Measurements from ENCODE around the gene CRTC3. TPM values are rescaled to one million over a fixed set of nuclear protein-coding genes. Genes with fewer than 3 reads are reported as not detected.
A peak's percentile ranks its signal among the peaks of the same experiment; 100 is the strongest.
"Not testable (repeated sequence)": the region's sequence is repeated elsewhere in the genome, so short reads cannot be mapped to it uniquely, and the experiment has no call there.

Gene CRTC3
- total RNA-seq, 1 experiment from 2014 or later: 3.9 TPM

DNA sequence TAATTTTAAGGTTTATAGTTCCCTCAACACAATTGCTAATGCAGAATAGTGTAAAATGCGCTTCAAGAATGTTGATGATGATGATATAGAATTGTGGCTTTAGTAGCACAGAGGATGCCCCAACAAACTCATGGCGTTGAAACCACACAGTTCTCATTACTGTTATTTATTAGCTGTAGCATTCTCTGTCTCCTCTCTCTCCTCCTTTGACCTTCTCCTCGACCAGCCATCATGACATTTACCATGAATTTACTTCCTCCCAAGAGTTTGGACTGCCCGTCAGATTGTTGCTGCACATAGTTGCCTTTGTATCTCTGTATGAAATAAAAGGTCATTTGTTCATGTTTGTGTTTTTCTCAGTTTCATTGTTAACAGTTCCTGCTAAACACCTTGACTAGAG is 27.8 kb upstream of the CRTC3 start:
- H3K56ac ChIP-seq (ENCODE audit: insufficient read length, low read depth, low read length): no peak overlapping the region
- H2BK5ac ChIP-seq (ENCODE audit: insufficient read length, low read length): no peak overlapping the region
- H3K79me1 ChIP-seq (ENCODE audit: insufficient read depth, low read depth, low read length, poor library complexity, severe bottlenecking): no peaks in the 10 kb centered on the region
- no peak overlapping the region for H3K14ac ChIP-seq (ENCODE audit: insufficient read depth, low read length)
- no peak overlapping the region for H2AK5ac ChIP-seq (ENCODE audit: insufficient read length, low read length)
- H2BK120ac ChIP-seq (ENCODE audit: low read depth, low read length, poor library complexity, severe bottlenecking): no peak overlapping the region
- H2BK15ac ChIP-seq (ENCODE audit: low read depth, low read length): no peak overlapping the region
- no peak overlapping the region for H3K4ac ChIP-seq (ENCODE audit: low read depth, low read length)
- H3K18ac ChIP-seq (ENCODE audit: insufficient read length, low read depth, low read length): no peak overlapping the region
- no peaks in the 10 kb centered on the region for H4K20me1 ChIP-seq (ENCODE audit: control insufficient read depth, insufficient read depth, insufficient read length)
- Mint-ChIP-seq H3K9me3 (no peaks in the 10 kb centered on the region), H3K4me3 (no peak overlapping the region), H3K27me3 (ENCODE audit: low read depth) (no peaks in the 10 kb centered on the region), H3K27ac (peak overlapping the region in 1 of 3 experiments; percentile 12; a peak in 2 of 7 replicates), H3K36me3 (ENCODE audit: insufficient read depth in 1 of 3, low read depth in 3 of 3) (peaks cover 6 to 31% (median 22%) of the 10 kb centered on the region in 3 experiments; a peak in 6 of 7 replicates), H3K4me1 (no peaks in the 10 kb centered on the region)
- no peak overlapping the region for H3K27ac ChIP-seq (ENCODE audit: insufficient read length, low read depth, low read length)
- H4K5ac ChIP-seq (ENCODE audit: insufficient read length, low read depth, low read length): no peak overlapping the region
- no peak overlapping the region for H4K8ac ChIP-seq (replicated peaks; ENCODE audit: insufficient read length, low read depth, low read length)
- no peaks in the 10 kb centered on the region for H3K27me3 ChIP-seq (ENCODE audit: insufficient read depth, low read length)
- WGBS (ENCODE audit: extremely low coverage, insufficient read length, low lambda C conversion rate): no CpG with 5 or more reads among the region's 4 CpGs
- no peak overlapping the region for H3K23ac ChIP-seq (ENCODE audit: insufficient read length, low read depth, low read length)
- H3K9ac ChIP-seq (ENCODE audit: extremely low read depth, insufficient read length, low read length): no peak overlapping the region
- no peak for DNase-seq
- H3K4me1 ChIP-seq (ENCODE audit: insufficient read depth, low read length): no peaks in the 10 kb centered on the region
- TF ChIP-seq CTCF (conservative IDR thresholded peaks at IDR 0.05): no peak
- no peak overlapping the region for H2BK20ac ChIP-seq (ENCODE audit: low read depth, low read length, poor library complexity, severe bottlenecking)
- H3K4me2 ChIP-seq (ENCODE audit: insufficient read depth, insufficient read length, low read length): no peak overlapping the region
- H3T11ph ChIP-seq (ENCODE audit: low read length): no peak overlapping the region
- no peaks in the 10 kb centered on the region for H3K79me2 ChIP-seq (ENCODE audit: insufficient read depth, low read length)
- no peaks in the 10 kb centered on the region for H3K23me2 ChIP-seq (ENCODE audit: insufficient read length, low read depth, low read length, poor library complexity, severe bottlenecking)
- no peak overlapping the region for H4K91ac ChIP-seq (ENCODE audit: insufficient read length, low read depth, low read length)
- H3K9me3 ChIP-seq (ENCODE audit: control insufficient read depth, low read depth, low read length): no peaks in the 10 kb centered on the region
- H2BK12ac ChIP-seq (ENCODE audit: insufficient read length, low read depth, low read length): no peak overlapping the region
- H2AFZ ChIP-seq (ENCODE audit: low read length): no peak overlapping the region

GRCh38 chr15:90510781-90511180 is 18.9 kb upstream of the CRTC3 start:
- not testable (repeated sequence) for H3K79me2 ChIP-seq (ENCODE audit: insufficient read depth, low read length); H3K23me2 ChIP-seq (ENCODE audit: insufficient read length, low read depth, low read length, poor library complexity, severe bottlenecking); H3K4me1 Mint-ChIP-seq; H3K27me3 ChIP-seq (ENCODE audit: insufficient read depth, low read length); H4K5ac ChIP-seq (ENCODE audit: insufficient read length, low read depth, low read length); H2BK120ac ChIP-seq (ENCODE audit: low read depth, low read length, poor library complexity, severe bottlenecking); H2BK20ac ChIP-seq (ENCODE audit: low read depth, low read length, poor library complexity, severe bottlenecking); H3K23ac ChIP-seq (ENCODE audit: insufficient read length, low read depth, low read length); DNase-seq; H3K9me3 ChIP-seq (ENCODE audit: control insufficient read depth, low read depth, low read length); H3K14ac ChIP-seq (ENCODE audit: insufficient read depth, low read length); H3K27ac Mint-ChIP-seq; H2AFZ ChIP-seq (ENCODE audit: low read length); H3K4ac ChIP-seq (ENCODE audit: low read depth, low read length); H3K4me1 ChIP-seq (ENCODE audit: insufficient read depth, low read length); H3K4me2 ChIP-seq (ENCODE audit: insufficient read depth, insufficient read length, low read length); H4K20me1 ChIP-seq (ENCODE audit: control insufficient read depth, insufficient read depth, insufficient read length); H3K27ac ChIP-seq (ENCODE audit: insufficient read length, low read depth, low read length); H3K18ac ChIP-seq (ENCODE audit: insufficient read length, low read depth, low read length); H4K91ac ChIP-seq (ENCODE audit: insufficient read length, low read depth, low read length); H2BK12ac ChIP-seq (ENCODE audit: insufficient read length, low read depth, low read length); H3K27me3 Mint-ChIP-seq (ENCODE audit: low read depth); H2AK5ac ChIP-seq (ENCODE audit: insufficient read length, low read length); H3T11ph ChIP-seq (ENCODE audit: low read length); H3K4me3 Mint-ChIP-seq; H3K56ac ChIP-seq (ENCODE audit: insufficient read length, low read depth, low read length); H2BK15ac ChIP-seq (ENCODE audit: low read depth, low read length); H2BK5ac ChIP-seq (ENCODE audit: insufficient read length, low read length); H3K79me1 ChIP-seq (ENCODE audit: insufficient read depth, low read depth, low read length, poor library complexity, severe bottlenecking); H4K8ac ChIP-seq (replicated peaks; ENCODE audit: insufficient read length, low read depth, low read length); H3K9ac ChIP-seq (ENCODE audit: extremely low read depth, insufficient read length, low read length)
- peaks cover 2 to 16% (median 4%) of the 10 kb centered on the region in 3 experiments; a peak in 3 of 7 replicates for H3K36me3 Mint-ChIP-seq (ENCODE audit: insufficient read depth in 1 of 3, low read depth in 3 of 3)
- H3K9me3 Mint-ChIP-seq: peaks cover 7 to 13% of the 10 kb centered on the region in 2 experiments
- WGBS (ENCODE audit: extremely low coverage, insufficient read length, low lambda C conversion rate): no CpG with 5 or more reads among the region's 29 CpGs
